Dorsolateral prefrontal cortex (tissue), 118 donors: ENCODE data around the gene PQBP1. TPM values are rescaled to one million over a fixed set of nuclear protein-coding genes. Genes with fewer than 3 reads are reported as not detected.

Experiments
- total RNA-seq, 120 experiments: library from RNA; stranded (reverse); gene quantifications; one replicate each; pipeline versions ENCODE4 v1.2.3 to v1.2.4, GENCODE V29; 2022

PQBP1 gene
- total RNA-seq, 120 experiments from 2014 or later, result 42.9 to 91.7 (median 67.1) TPM

Other genes with a start within 250 kb of the PQBP1 start
- 10 to 100 TPM in 13 of 120 experiments, 1 to 10 TPM in 107; 1.6 to 19.4 (median 5.3) TPM for gene WAS, start 214.1 kb upstream of the PQBP1 start, total RNA-seq
- 10 to 100 TPM in 3 of 120 experiments, 1 to 10 TPM in 117; 2.4 to 11.8 (median 6.3) TPM for gene SUV39H1, start 201.2 kb upstream of the PQBP1 start, total RNA-seq
- not detected for gene GLOD5, start 136.2 kb upstream of the PQBP1 start, total RNA-seq
- under 1 TPM in 2 of 120 experiments, not detected in 118; 0.37 to 0.46 TPM for gene GATA1, start 111.3 kb upstream of the PQBP1 start, total RNA-seq
- 100 to 1,000 TPM in 102 of 120 experiments, 10 to 100 TPM in 18; 80.0 to 189 (median 120) TPM for gene HDAC6, start 95.9 kb upstream of the PQBP1 start, total RNA-seq
- 1 to 10 TPM in 19 of 120 experiments, under 1 TPM in 56, not detected in 45; 0.38 to 2.0 (median 0.74) TPM for gene ERAS, start 71.4 kb upstream of the PQBP1 start, total RNA-seq
- gene PCSK1N, start 62.3 kb upstream of the PQBP1 start, total RNA-seq, result 100 to 1,000 TPM in 119 of 120 experiments, 10 to 100 TPM in 1; 83.9 to 487 (median 302) TPM
- 10 to 100 TPM; 22.3 to 50.4 (median 35.3) TPM for gene TIMM17B, start 162 bp upstream of the PQBP1 start, total RNA-seq
- gene SLC35A2, start 13.7 kb downstream of the PQBP1 start, total RNA-seq, result 10 to 100 TPM; 13.1 to 27.2 (median 18.8) TPM
- 10 to 100 TPM in 115 of 120 experiments, 1 to 10 TPM in 5; 7.8 to 30.4 (median 15.2) TPM for gene PIM2, start 21.1 kb downstream of the PQBP1 start, total RNA-seq
- gene OTUD5, start 59.7 kb downstream of the PQBP1 start, total RNA-seq, result 10 to 100 TPM; 54.9 to 94.8 (median 73.2) TPM
- 10 to 100 TPM in 2 of 120 experiments, 1 to 10 TPM in 118; 2.8 to 11.3 (median 4.6) TPM for gene KCND1, start 73.9 kb downstream of the PQBP1 start, total RNA-seq
- 100 to 1,000 TPM in 117 of 120 experiments, 10 to 100 TPM in 3; 95.2 to 201 (median 126) TPM for gene GRIPAP1, start 104.3 kb downstream of the PQBP1 start, total RNA-seq
- gene TFE3, start 145.4 kb downstream of the PQBP1 start, total RNA-seq, result 10 to 100 TPM; 45.0 to 84.2 (median 59.0) TPM
- 10 to 100 TPM in 36 of 120 experiments, 1 to 10 TPM in 84; 3.7 to 15.5 (median 8.7) TPM for gene CCDC120, start 161.1 kb downstream of the PQBP1 start, total RNA-seq
- 10 to 100 TPM; 34.5 to 81.5 (median 48.2) TPM for gene PRAF2, start 176.1 kb downstream of the PQBP1 start, total RNA-seq
- gene WDR45, start 182.0 kb downstream of the PQBP1 start, total RNA-seq, result 100 to 1,000 TPM in 6 of 120 experiments, 10 to 100 TPM in 114; 52.9 to 142 (median 77.9) TPM
- 10 to 100 TPM; 25.5 to 45.0 (median 35.2) TPM for gene GPKOW, start 225.8 kb downstream of the PQBP1 start, total RNA-seq